Suprapubic skin (tissue), 4 donors: ENCODE measurements around the gene GCC2. TPM values are rescaled to one million over a fixed set of nuclear protein-coding genes. Genes with fewer than 3 reads are reported as not detected.
"Not testable (repeated sequence)": the region's sequence is repeated elsewhere in the genome, so short reads cannot be mapped to it uniquely, and the experiment has no call there.

Source experiments
- DNase-seq, 2 donors: peaks; one replicate each; pipeline ENCODE4 v3.0.0-alpha.2; 2019; ENCODE audit warnings: low spot score in 2 of 2
- H3K27ac ChIP-seq: fragments of 200-600 bp; sonication (generic); one replicate; pipeline ENCODE4 v1.5.1; 2019
- H3K27me3 ChIP-seq: fragments of 200-600 bp; sonication (generic); one replicate; pipeline ENCODE4 v1.5.1; 2019
- H3K36me3 ChIP-seq: fragments of 200-600 bp; sonication (generic); one replicate; pipeline ENCODE4 v1.5.1; 2019
- H3K4me1 ChIP-seq: fragments of 200-600 bp; sonication (generic); one replicate; pipeline ENCODE4 v1.5.1; 2019
- H3K4me3 ChIP-seq: fragments of 200-600 bp; sonication (generic); one replicate; pipeline ENCODE4 v1.5.1; 2019; ENCODE audit warnings: mild to moderate bottlenecking
- H3K9me3 ChIP-seq: fragments of 200-600 bp; sonication (generic); one replicate; pipeline ENCODE4 v1.5.1; 2019
- CTCF ChIP-seq, 2 donors: fragments of 200-600 bp in 1 of 2; fragments of 450-650 bp in 1 of 2; sonication (generic) in 1 of 2; IDR thresholded peaks; one replicate each; pipeline ENCODE4 v1.5.1; 2016 to 2019; ENCODE audit warnings: antibody characterized with exemption in 2 of 2, mild to moderate bottlenecking in 1 of 2, moderate library complexity in 1 of 2
- EP300 ChIP-seq: sonication (generic); formaldehyde crosslinking; IDR thresholded peaks from one replicate; pipeline ENCODE4 v1.6.1; 2017; ENCODE audit warnings: antibody characterized with exemption
- POLR2A ChIP-seq, 2 donors: fragments of 450-650 bp; IDR thresholded peaks; one replicate each; pipeline ENCODE4 v1.6.1; 2017; ENCODE audit warnings: antibody characterized with exemption in 2 of 2, mild to moderate bottlenecking in 2 of 2, moderate library complexity in 2 of 2
- POLR2AphosphoS5 ChIP-seq, 3 donors: sonication (generic); formaldehyde crosslinking; IDR thresholded peaks; one replicate each; pipeline ENCODE4 v1.6.1; 2017; ENCODE audit warnings: antibody characterized with exemption in 3 of 3
- WGBS: methylation state at CpG from one replicate; pipeline ENCODE4 v1.1.5; 2018; 5-methylcytosine and 5-hydroxymethylcytosine counted together
- total RNA-seq, 4 donors: library from RNA; depleted of rRNA; stranded (reverse); fragments of >200 nt; gene quantifications; one replicate each; pipeline ENCODE4 v1.1.0, GENCODE V29; 2016

The GCC2 gene
- total RNA-seq, 4 donors from 2014 or later, result 11.0 to 46.7 (median 16.5) TPM

GRCh38 chr2:108450863-108451262 is 1.9 kb downstream of the GCC2 start:
- Histone ChIP-seq H3K27me3 (no peaks in the 10 kb centered on the region), H3K36me3 (peaks cover 31% of the 10 kb centered on the region), H3K9me3 (no peaks in the 10 kb centered on the region), H3K27ac (no peak overlapping the region), H3K4me3 (no peak overlapping the region), H3K4me1 (peaks cover 17% of the 10 kb centered on the region)
- WGBS, result 88% methylated on average over 3 of the region's 3 CpGs
- no peak for TF ChIP-seq EP300
- no peak for TF ChIP-seq POLR2A (IDR thresholded peaks at IDR 0.05)
- TF ChIP-seq CTCF (IDR thresholded peaks at IDR 0.05), result no peak
- TF ChIP-seq POLR2AphosphoS5 (IDR thresholded peaks at IDR 0.05), result no peak
- DNase-seq, result no peak

- peaks cover 42% of the 10 kb centered on the region for H3K36me3 ChIP-seq
- H3K4me3 ChIP-seq, result no peak overlapping the region
- no peak overlapping the region for H3K27ac ChIP-seq
- 94% methylated on average over 4 of the region's 4 CpGs for WGBS
- no peak for DNase-seq
- H3K9me3 ChIP-seq, result no peaks in the 10 kb centered on the region
- H3K4me1 ChIP-seq, result peaks cover 17% of the 10 kb centered on the region
- TF ChIP-seq CTCF (IDR thresholded peaks at IDR 0.05) (no peak), EP300 (no peak), POLR2AphosphoS5 (IDR thresholded peaks at IDR 0.05) (no peak), POLR2A (IDR thresholded peaks at IDR 0.05) (no peak)
- no peaks in the 10 kb centered on the region for H3K27me3 ChIP-seq
These were observed 3.0 kb downstream of the GCC2 start for GRCh38 chr2:108451976-108452375.

GRCh38 chr2:108453530-108453929 is 4.5 kb downstream of the GCC2 start:
- DNase-seq, H3K9me3 ChIP-seq, H3K27ac ChIP-seq, H3K27me3 ChIP-seq, H3K4me3 ChIP-seq: not testable (repeated sequence)
- WGBS, result 97% methylated on average over 4 of the region's 4 CpGs
- peaks cover 56% of the 10 kb centered on the region for H3K36me3 ChIP-seq
- H3K4me1 ChIP-seq, result peaks cover 12% of the 10 kb centered on the region

GRCh38 chr2:108454440-108454839 is 5.4 kb downstream of the GCC2 start:
- H3K4me3 ChIP-seq, result no peak overlapping the region
- no peak overlapping the region for H3K27ac ChIP-seq
- 94% methylated on average over 2 of the region's 2 CpGs for WGBS
- peaks cover 11% of the 10 kb centered on the region for H3K9me3 ChIP-seq
- H3K36me3 ChIP-seq, result peaks cover 56% of the 10 kb centered on the region
- no peaks in the 10 kb centered on the region for H3K27me3 ChIP-seq
- TF ChIP-seq POLR2AphosphoS5 (IDR thresholded peaks at IDR 0.05), result no peak
- no peak for TF ChIP-seq EP300
- TF ChIP-seq POLR2A (IDR thresholded peaks at IDR 0.05), result no peak
- TF ChIP-seq CTCF (IDR thresholded peaks at IDR 0.05), result no peak
- no peak for DNase-seq
- peaks cover 11% of the 10 kb centered on the region for H3K4me1 ChIP-seq

- WGBS, result 100% methylated on average over 1 of the region's 1 CpG
- H3K36me3 ChIP-seq, result peaks cover 61% of the 10 kb centered on the region
- H3K27me3 ChIP-seq, result no peaks in the 10 kb centered on the region
These were observed 6.6 kb downstream of the GCC2 start for GRCh38 chr2:108455571-108455970.

More at GRCh38 chr2:108455571-108455970, 6.6 kb downstream of the GCC2 start:
- H3K4me1 ChIP-seq, result peaks cover under 1% of the 10 kb centered on the region
- no peak for DNase-seq
- H3K4me3 ChIP-seq, result no peak overlapping the region
- H3K9me3 ChIP-seq, result peaks cover 11% of the 10 kb centered on the region
- TF ChIP-seq CTCF (IDR thresholded peaks at IDR 0.05) (no peak), POLR2AphosphoS5 (IDR thresholded peaks at IDR 0.05) (no peak), POLR2A (IDR thresholded peaks at IDR 0.05) (no peak), EP300 (no peak)
- no peak overlapping the region for H3K27ac ChIP-seq
